Suprapubic skin (tissue), 4 donors: Measurements from ENCODE around the gene BCKDHA. TPM values are rescaled to one million over a fixed set of nuclear protein-coding genes. Genes with fewer than 3 reads are reported as not detected.

Source experiments
- DNase-seq, 2 donors: peaks; one replicate each; pipeline ENCODE4 v3.0.0-alpha.2; 2019; ENCODE audit warnings: low spot score in 2 of 2
- H3K27ac ChIP-seq: fragments of 200-600 bp; sonication (generic); one replicate; pipeline ENCODE4 v1.5.1; 2019
- H3K27me3 ChIP-seq: fragments of 200-600 bp; sonication (generic); one replicate; pipeline ENCODE4 v1.5.1; 2019
- H3K36me3 ChIP-seq: fragments of 200-600 bp; sonication (generic); one replicate; pipeline ENCODE4 v1.5.1; 2019
- H3K4me1 ChIP-seq: fragments of 200-600 bp; sonication (generic); one replicate; pipeline ENCODE4 v1.5.1; 2019
- H3K4me3 ChIP-seq: fragments of 200-600 bp; sonication (generic); one replicate; pipeline ENCODE4 v1.5.1; 2019; ENCODE audit warnings: mild to moderate bottlenecking
- H3K9me3 ChIP-seq: fragments of 200-600 bp; sonication (generic); one replicate; pipeline ENCODE4 v1.5.1; 2019
- CTCF ChIP-seq, 2 donors: fragments of 200-600 bp in 1 of 2; fragments of 450-650 bp in 1 of 2; sonication (generic) in 1 of 2; IDR thresholded peaks; one replicate each; pipeline ENCODE4 v1.5.1; 2016 to 2019; ENCODE audit warnings: antibody characterized with exemption in 2 of 2, mild to moderate bottlenecking in 1 of 2, moderate library complexity in 1 of 2
- EP300 ChIP-seq: sonication (generic); formaldehyde crosslinking; IDR thresholded peaks from one replicate; pipeline ENCODE4 v1.6.1; 2017; ENCODE audit warnings: antibody characterized with exemption
- POLR2A ChIP-seq, 2 donors: fragments of 450-650 bp; IDR thresholded peaks; one replicate each; pipeline ENCODE4 v1.6.1; 2017; ENCODE audit warnings: antibody characterized with exemption in 2 of 2, mild to moderate bottlenecking in 2 of 2, moderate library complexity in 2 of 2
- POLR2AphosphoS5 ChIP-seq, 3 donors: sonication (generic); formaldehyde crosslinking; IDR thresholded peaks; one replicate each; pipeline ENCODE4 v1.6.1; 2017; ENCODE audit warnings: antibody characterized with exemption in 3 of 3
- WGBS: methylation state at CpG from one replicate; pipeline ENCODE4 v1.1.5; 2018; 5-methylcytosine and 5-hydroxymethylcytosine counted together
- total RNA-seq, 4 donors: library from RNA; depleted of rRNA; stranded (reverse); fragments of >200 nt; gene quantifications; one replicate each; pipeline ENCODE4 v1.1.0, GENCODE V29; 2016

The BCKDHA gene
- total RNA-seq, 4 donors from 2014 or later: 49.7 to 112 (median 76.2) TPM

DNA sequence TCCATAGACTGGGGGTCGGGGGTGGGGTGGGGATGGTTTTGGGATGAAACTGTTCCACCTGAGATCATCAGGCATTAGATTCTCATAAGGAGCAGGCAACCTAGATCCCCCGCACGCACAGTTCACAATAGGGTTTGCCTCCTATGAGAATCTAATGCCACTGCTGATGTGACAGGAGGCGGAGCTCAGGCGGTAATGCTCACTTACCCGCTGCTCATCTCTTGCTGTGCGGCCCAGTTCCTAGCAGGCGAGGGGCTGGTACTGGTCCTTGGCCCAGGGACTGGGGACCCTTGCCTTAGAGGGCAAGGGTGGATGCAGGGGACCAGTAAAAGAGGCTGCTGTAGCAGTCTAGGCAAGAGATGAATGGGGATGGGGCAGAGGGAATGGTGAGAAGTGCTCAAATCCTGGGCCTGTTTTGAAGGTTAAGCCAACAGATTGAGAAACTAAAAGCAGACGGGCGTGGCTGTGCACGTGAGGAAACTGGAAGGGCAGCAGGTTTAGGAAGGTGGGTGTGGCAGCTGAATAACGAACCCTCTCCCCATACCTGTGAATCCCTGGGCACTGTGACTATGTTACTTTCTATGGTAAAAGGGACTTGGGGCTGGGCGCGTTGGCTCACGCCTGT is 43.8 kb downstream of the BCKDHA start:
- Histone ChIP-seq H3K27ac (no peak overlapping the region), H3K36me3 (peaks cover under 1% of the 10 kb centered on the region), H3K9me3 (no peaks in the 10 kb centered on the region), H3K27me3 (peaks cover 3% of the 10 kb centered on the region), H3K4me1 (peaks cover 18% of the 10 kb centered on the region), H3K4me3 (no peak overlapping the region)
- WGBS: 60% methylated on average over 10 of the region's 15 CpGs
- TF ChIP-seq POLR2AphosphoS5 (IDR thresholded peaks at IDR 0.05) (no peak), EP300 (no peak), POLR2A (IDR thresholded peaks at IDR 0.05) (no peak), CTCF (IDR thresholded peaks at IDR 0.05) (no peak)
- DNase-seq: peak in 1 of 2 donors; percentile 41

GRCh38 chr19:41442473-41443355 is 45.1 kb downstream of the BCKDHA start, which contains the start of gene ERICH4:
Gene ERICH4, plus strand, starts transcription at chr19:41443156. Its CDS starts 14 bp downstream, at chr19:41443170.
- Histone ChIP-seq H3K4me3 (no peak within 1 kb of the TSS), H3K4me1 (peaks cover 18% of the 10 kb centered on the region), H3K9me3 (no peaks in the 10 kb centered on the region), H3K27ac (no peak within 1 kb of the TSS), H3K36me3 (no peaks in the 10 kb centered on the region), H3K27me3 (peaks cover 16% of the 10 kb centered on the region)
- peak in 1 of 2 donors; percentile 55 for DNase-seq
- TF ChIP-seq POLR2A (IDR thresholded peaks at IDR 0.05): no peak
- TF ChIP-seq POLR2AphosphoS5 (IDR thresholded peaks at IDR 0.05): no peak
- TF ChIP-seq CTCF (IDR thresholded peaks at IDR 0.05): no peak
- TF ChIP-seq EP300: no peak
- whole genome bisulfite sequencing: 64% methylated on average over 7 of the region's 7 CpGs

DNA sequence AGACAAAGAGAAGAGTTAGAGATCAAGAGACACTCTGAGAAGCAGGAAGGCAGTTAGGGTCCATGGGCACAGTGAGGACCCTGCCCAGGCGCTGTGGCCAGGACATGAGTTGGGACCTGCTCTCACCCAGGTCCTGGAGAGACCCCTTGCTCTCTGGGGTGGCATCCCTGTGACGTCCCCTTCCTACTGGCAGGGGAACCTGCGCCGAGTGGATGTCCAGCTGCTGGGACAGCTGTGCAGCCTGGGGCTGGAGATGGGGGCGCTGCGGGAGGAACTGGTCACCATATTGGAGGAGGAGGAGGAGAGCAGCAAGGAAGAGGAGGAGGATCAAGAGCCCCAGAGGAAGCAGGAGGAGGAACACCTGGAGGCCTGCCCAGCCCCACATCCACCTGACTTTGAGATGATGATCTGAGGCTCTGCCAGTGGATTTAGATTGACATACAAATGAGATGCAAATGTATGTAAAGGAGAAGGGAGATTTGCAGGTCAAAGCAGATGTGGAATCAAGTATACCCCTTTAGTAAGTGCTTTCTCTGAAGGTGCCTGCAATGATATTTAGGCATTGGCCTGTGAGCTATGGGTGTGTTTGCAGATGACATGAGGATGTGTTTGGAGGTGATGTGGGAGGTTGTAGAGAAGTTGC is 46.3 kb downstream of the BCKDHA start:
- Histone ChIP-seq H3K36me3 (no peaks in the 10 kb centered on the region), H3K4me1 (peaks cover 16% of the 10 kb centered on the region), H3K27me3 (peaks cover 23% of the 10 kb centered on the region), H3K4me3 (no peak overlapping the region), H3K27ac (no peak overlapping the region), H3K9me3 (no peaks in the 10 kb centered on the region)
- TF ChIP-seq CTCF (IDR thresholded peaks at IDR 0.05): no peak
- TF ChIP-seq POLR2A (IDR thresholded peaks at IDR 0.05): no peak
- no peak for TF ChIP-seq EP300
- no peak for TF ChIP-seq POLR2AphosphoS5 (IDR thresholded peaks at IDR 0.05)
- 69% methylated on average over 6 of the region's 6 CpGs for WGBS
- DNase-seq: peak in 1 of 2 donors; percentile 70

DNA sequence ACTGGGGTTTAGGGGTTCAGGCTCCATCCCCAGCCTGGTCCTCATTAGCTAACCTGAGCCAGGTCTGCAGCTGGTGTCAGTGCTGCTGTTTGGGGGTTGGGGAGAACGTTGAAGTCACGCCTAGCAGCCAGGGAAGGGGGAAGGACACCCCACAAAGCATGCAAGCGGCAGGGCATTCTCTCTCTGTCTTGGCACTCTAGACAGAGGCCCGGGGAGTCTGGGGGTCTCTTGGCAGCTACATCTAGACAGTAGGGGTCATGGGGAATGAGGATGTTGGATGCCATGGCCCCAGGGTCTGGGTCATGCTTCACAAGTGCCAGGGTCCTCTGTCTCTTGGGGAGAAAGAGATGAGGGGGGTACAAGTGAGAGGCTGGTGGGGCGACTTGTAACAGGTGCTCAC is 48.0 kb downstream of the BCKDHA start:
- peaks cover 23% of the 10 kb centered on the region for H3K27me3 ChIP-seq
- no peak for TF ChIP-seq EP300
- no peak for TF ChIP-seq POLR2AphosphoS5 (IDR thresholded peaks at IDR 0.05)
- TF ChIP-seq POLR2A (IDR thresholded peaks at IDR 0.05): no peak
- peaks cover 10% of the 10 kb centered on the region for H3K4me1 ChIP-seq
- WGBS: 68% methylated on average over 5 of the region's 5 CpGs
- no peak for DNase-seq
- H3K4me3 ChIP-seq: no peak overlapping the region
- no peak overlapping the region for H3K27ac ChIP-seq
- no peaks in the 10 kb centered on the region for H3K9me3 ChIP-seq
- no peaks in the 10 kb centered on the region for H3K36me3 ChIP-seq

- H3K9me3 ChIP-seq: no peaks in the 10 kb centered on the region
- no peak for DNase-seq
- H3K4me3 ChIP-seq: peak overlapping the region; percentile 1
- WGBS: 59% methylated on average over 12 of the region's 12 CpGs
- TF ChIP-seq POLR2AphosphoS5 (IDR thresholded peaks at IDR 0.05) (no peak), CTCF (IDR thresholded peaks at IDR 0.05) (no peak), POLR2A (IDR thresholded peaks at IDR 0.05) (no peak), EP300 (no peak)
- H3K36me3 ChIP-seq: no peaks in the 10 kb centered on the region
- peaks cover 23% of the 10 kb centered on the region for H3K27me3 ChIP-seq
- peaks cover 8% of the 10 kb centered on the region for H3K4me1 ChIP-seq
- no peak overlapping the region for H3K27ac ChIP-seq
Measured at GRCh38 chr19:41447732-41448332, 50.2 kb downstream of the BCKDHA start.
